ENCODE measurements around the gene AHNAK2.
"Not testable (repeated sequence)": the region's sequence is repeated elsewhere in the genome, so short reads cannot be mapped to it uniquely, and the experiment has no call there.

AHNAK2 gene

DNA sequence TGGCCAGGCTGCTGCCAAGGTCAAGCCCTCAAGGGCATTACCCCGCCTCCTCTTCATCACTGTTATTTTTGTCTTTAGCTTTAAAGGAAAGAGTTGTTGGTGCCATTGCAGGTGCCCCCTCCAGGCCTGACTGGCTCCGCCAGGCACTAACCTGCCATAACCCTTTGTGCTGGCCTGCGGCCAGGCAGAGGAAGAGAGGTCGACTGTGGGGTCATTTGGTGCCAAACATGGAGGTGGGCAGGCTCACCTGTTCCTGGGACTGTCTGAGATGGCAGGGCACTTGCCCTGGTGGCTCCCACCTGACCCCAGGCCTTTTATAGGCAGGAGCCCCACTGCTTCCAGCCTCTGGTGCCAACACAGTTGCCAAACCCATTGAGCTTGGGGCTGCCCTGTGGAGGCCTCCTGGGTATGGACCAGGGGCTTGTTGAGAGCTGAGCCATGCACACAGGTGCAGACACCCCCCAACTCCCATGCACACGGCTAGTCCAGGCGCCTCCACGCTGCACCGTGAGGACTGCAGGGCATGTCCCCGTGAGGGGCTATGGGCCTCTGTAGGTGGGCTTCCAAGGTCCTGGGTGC, 82.9 kb downstream of the AHNAK2 start:
- DNase-seq, result no peak

GRCh38 chr14:104894331-104895206, 83.6 kb downstream of the AHNAK2 start:
- no peak for DNase-seq

- no peak for DNase-seq
Observed at GRCh38 chr14:104893435-104894207, 84.6 kb downstream of the AHNAK2 start.

GRCh38 chr14:104892531-104893434, 85.4 kb downstream of the AHNAK2 start:
- no peak for DNase-seq

GRCh38 chr14:104891664-104892530, 86.3 kb downstream of the AHNAK2 start:
- DNase-seq, result no peak

GRCh38 chr14:104891121-104891551, 87.0 kb downstream of the AHNAK2 start:
- DNase-seq, result no peak

DNA sequence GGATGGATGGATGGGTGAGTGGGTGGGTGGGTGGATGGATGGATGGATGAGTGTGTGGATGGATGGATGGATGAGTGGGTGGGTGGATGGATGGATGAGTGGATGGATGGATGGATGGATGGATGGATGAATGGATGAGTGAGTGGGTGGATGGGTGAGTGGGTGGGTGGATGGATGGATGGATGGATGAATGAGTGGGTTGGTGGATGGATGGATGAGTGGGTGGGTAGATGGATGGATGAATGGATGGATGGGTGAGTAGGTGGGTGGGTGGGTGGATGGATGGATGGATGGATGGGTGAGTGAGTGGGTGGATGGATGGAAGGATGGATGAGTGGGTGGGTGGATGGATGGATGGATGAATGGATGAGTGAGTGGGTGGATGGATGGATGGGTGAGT, 87.9 kb downstream of the AHNAK2 start:
- not testable (repeated sequence) for DNase-seq

DNA sequence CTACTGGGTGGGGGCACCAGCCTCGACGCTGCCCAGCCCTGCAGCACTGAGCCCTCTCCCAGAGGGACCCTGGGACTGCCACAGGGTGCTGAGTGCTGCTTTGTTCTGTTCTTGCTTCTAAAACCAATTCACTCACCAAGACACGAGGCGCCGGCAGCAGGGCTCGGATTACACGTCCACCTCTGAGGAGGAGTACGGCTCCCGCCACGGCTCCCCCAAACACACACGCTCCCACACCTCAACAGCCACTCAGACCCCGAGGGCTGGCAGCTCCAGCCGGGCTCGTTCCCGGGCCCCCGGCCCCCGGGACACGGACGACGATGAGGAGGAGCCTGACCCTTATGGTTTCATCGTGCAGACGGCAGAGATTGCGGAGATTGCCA, 88.8 kb downstream of the AHNAK2 start:
- no peak for DNase-seq

DNA sequence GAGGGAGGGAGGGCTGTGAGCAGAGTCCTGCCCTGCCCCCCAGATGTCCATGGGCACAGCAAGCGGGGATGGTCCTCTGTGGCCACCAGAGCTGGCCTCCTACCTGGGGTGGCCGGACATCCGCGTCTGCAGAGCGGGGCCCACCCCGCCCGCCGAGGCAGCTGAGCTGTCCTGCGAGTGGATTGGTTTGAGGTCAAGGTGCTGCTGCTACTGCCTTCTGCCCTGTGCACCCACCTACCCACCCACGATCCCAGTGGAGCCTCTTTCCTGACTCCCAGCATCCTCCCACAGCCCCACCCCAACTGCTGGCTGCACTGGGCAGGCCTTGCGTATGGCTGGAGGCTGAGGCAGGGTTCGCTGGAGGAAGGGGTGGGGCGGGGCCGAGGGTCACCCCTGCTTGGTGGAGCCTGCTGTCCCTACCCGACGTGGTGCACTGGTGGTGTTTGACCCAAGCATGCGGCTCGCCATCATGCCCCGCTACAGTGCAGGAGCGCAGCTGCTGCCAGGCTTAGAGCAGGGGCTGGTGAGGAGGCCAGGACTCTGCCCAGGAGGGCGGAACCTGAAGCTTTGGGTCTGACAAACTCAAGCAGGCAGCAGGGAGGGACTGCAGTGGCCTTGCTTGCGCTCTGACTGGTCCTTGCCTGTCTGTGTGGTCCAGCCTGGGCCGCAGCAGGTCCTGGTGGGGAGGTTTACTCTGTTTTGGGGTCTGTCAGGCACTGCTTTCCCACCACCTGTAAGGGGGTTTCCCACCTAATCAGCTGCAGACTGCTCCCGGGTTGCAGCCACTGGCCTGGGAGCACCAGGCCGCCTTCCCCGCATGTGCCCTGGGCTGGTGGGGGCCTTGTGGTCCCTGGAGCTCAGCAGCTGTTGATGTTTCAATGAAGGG, 89.4 kb downstream of the AHNAK2 start:
- no peak for DNase-seq

GRCh38 chr14:104887623-104888488, 90.3 kb downstream of the AHNAK2 start:
- DNase-seq, result no peak
